Vagina (tissue), 2 donors: ENCODE data around the gene LIPF. TPM values are rescaled to one million over a fixed set of nuclear protein-coding genes. Genes with fewer than 3 reads are reported as not detected.

Experiments used
- DNase-seq, 2 donors: peaks; one replicate each; pipeline ENCODE4 v3.0.0-alpha.2; 2017; ENCODE audit errors: extremely low spot score in 2 of 2
- H3K27ac ChIP-seq: fragments of 200-600 bp; sonication (generic); one replicate; pipeline ENCODE4 v1.5.1; 2019
- H3K27me3 ChIP-seq: fragments of 200-600 bp; sonication (generic); one replicate; pipeline ENCODE4 v1.5.1; 2019
- H3K36me3 ChIP-seq, 2 donors: fragments of 200-600 bp; sonication (generic); one replicate each; pipeline ENCODE4 v1.5.1; 2017 to 2019
- H3K4me1 ChIP-seq: fragments of 200-600 bp; sonication (generic); one replicate; pipeline ENCODE4 v1.5.1; 2019
- H3K4me3 ChIP-seq, 2 donors: fragments of 200-600 bp; sonication (generic); 1 replicate in 1 of 2; 2 replicates in 1 of 2; pipeline ENCODE4 v1.5.1; 2016 to 2019
- H3K9me3 ChIP-seq: fragments of 200-600 bp; sonication (generic); one replicate; pipeline ENCODE4 v1.5.1; 2019
- POLR2A ChIP-seq, 2 donors: fragments of 450-650 bp; IDR thresholded peaks; one replicate each; pipeline ENCODE4 v1.6.1; 2017; ENCODE audit warnings: antibody characterized with exemption in 2 of 2, mild to moderate bottlenecking in 2 of 2, moderate library complexity in 2 of 2
- POLR2AphosphoS5 ChIP-seq, 2 donors: sonication (generic); formaldehyde crosslinking; IDR thresholded peaks; one replicate each; pipeline ENCODE4 v1.9.0; 2017; ENCODE audit warnings: antibody characterized with exemption in 2 of 2, mild to moderate bottlenecking in 2 of 2, low read depth in 1 of 2; ENCODE audit not compliant: insufficient read depth in 1 of 2
- intact Hi-C: fragments of 100-400 bp; cut with DNase I; formaldehyde crosslinking; loops from one replicate; pipeline ENCODE4 v1.15.1; 2023
- total RNA-seq: library from RNA; depleted of rRNA; stranded (reverse); fragments of >200 nt; gene quantifications from one replicate; pipeline ENCODE4 v1.2.3, GENCODE V29; 2016
- TF ChIP-seq, protein P1 (sequence below), 3 experiments: fragments of 450-650 bp in 2 of 3; fragments of 200-600 bp in 1 of 3; sonication (generic) in 1 of 3; IDR thresholded peaks; one replicate each; pipeline ENCODE4 v1.5.1; 2017 to 2019; ENCODE audit warnings: antibody characterized with exemption in 3 of 3, mild to moderate bottlenecking in 2 of 3, moderate library complexity in 2 of 3

LIPF gene
- total RNA-seq, 1 donor from 2014 or later, result not detected

- TF ChIP-seq, protein P1, sequence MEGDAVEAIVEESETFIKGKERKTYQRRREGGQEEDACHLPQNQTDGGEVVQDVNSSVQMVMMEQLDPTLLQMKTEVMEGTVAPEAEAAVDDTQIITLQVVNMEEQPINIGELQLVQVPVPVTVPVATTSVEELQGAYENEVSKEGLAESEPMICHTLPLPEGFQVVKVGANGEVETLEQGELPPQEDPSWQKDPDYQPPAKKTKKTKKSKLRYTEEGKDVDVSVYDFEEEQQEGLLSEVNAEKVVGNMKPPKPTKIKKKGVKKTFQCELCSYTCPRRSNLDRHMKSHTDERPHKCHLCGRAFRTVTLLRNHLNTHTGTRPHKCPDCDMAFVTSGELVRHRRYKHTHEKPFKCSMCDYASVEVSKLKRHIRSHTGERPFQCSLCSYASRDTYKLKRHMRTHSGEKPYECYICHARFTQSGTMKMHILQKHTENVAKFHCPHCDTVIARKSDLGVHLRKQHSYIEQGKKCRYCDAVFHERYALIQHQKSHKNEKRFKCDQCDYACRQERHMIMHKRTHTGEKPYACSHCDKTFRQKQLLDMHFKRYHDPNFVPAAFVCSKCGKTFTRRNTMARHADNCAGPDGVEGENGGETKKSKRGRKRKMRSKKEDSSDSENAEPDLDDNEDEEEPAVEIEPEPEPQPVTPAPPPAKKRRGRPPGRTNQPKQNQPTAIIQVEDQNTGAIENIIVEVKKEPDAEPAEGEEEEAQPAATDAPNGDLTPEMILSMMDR (IDR thresholded peaks at IDR 0.05), result no peak
- TF ChIP-seq POLR2A (IDR thresholded peaks at IDR 0.05) (no peak), POLR2AphosphoS5 (IDR thresholded peaks at IDR 0.05; ENCODE audit: insufficient read depth in 1 of 2, low read depth in 1 of 2) (no peak)
- H3K27ac ChIP-seq, result no peak overlapping the region
- H3K4me1 ChIP-seq, result no peaks in the 10 kb centered on the region
- no peak for DNase-seq
- H3K27me3 ChIP-seq, result no peaks in the 10 kb centered on the region
- no peaks in the 10 kb centered on the region for H3K36me3 ChIP-seq
- H3K4me3 ChIP-seq, result no peak overlapping the region
- intact Hi-C loops, result no loop called here
- no peaks in the 10 kb centered on the region for H3K9me3 ChIP-seq
Measured at GRCh38 chr10:88680958-88681357, 16.7 kb downstream of the LIPF start.

- Histone ChIP-seq H3K4me3 (no peak overlapping the region), H3K4me1 (no peaks in the 10 kb centered on the region), H3K27ac (no peak overlapping the region), H3K27me3 (no peaks in the 10 kb centered on the region), H3K9me3 (no peaks in the 10 kb centered on the region), H3K36me3 (no peaks in the 10 kb centered on the region)
- no peak for DNase-seq
- intact Hi-C loops, result no loop called here
- no peak for TF ChIP-seq POLR2AphosphoS5 (IDR thresholded peaks at IDR 0.05; ENCODE audit: insufficient read depth in 1 of 2, low read depth in 1 of 2)
- no peak for TF ChIP-seq POLR2A (IDR thresholded peaks at IDR 0.05)
- TF ChIP-seq, protein P1 (IDR thresholded peaks at IDR 0.05), result no peak
Measured at GRCh38 chr10:88682491-88682890, 18.2 kb downstream of the LIPF start.

DNA sequence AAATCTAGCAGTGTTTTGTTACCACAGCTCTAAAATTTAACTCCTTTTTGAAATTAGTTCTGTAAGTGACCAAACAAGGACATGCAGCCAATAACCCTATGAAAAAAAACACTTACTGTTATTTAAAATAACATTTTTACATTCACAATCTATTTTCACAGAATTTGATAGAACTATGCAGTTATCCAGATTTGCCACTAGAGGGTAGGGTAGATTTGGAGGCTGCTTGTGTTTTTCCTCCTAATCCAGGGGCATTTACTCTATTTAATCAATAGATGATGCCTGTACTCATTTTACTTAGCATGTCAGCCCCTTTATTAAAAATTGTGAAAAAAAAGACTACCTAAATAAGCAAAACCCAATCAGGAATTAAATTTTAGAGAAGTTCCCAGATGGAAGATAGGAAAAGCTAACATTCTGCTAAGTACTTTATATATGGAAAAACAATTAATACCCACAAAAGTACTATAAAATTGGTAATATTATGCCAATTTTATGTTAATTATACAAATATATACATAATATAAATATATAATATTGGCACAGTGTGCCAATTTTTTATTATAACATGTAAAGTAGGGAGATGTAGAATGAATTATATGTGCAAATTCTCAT is 23.7 kb downstream of the LIPF start:
- TF ChIP-seq, protein P1 (IDR thresholded peaks at IDR 0.05), result peak in 1 of 3 experiments; percentile 44
- TF ChIP-seq POLR2AphosphoS5 (IDR thresholded peaks at IDR 0.05; ENCODE audit: insufficient read depth in 1 of 2, low read depth in 1 of 2) (no peak), POLR2A (IDR thresholded peaks at IDR 0.05) (no peak)
- intact Hi-C loops, result no loop called here
- H3K4me3 ChIP-seq, result no peak overlapping the region
- H3K27me3 ChIP-seq, result no peaks in the 10 kb centered on the region
- no peak for DNase-seq
- H3K36me3 ChIP-seq, result no peaks in the 10 kb centered on the region
- H3K4me1 ChIP-seq, result no peaks in the 10 kb centered on the region
- H3K9me3 ChIP-seq, result no peaks in the 10 kb centered on the region
- H3K27ac ChIP-seq, result no peak overlapping the region

- intact Hi-C loops, result no loop called here
- H3K9me3 ChIP-seq, result no peaks in the 10 kb centered on the region
- H3K27ac ChIP-seq, result no peak overlapping the region
- no peak overlapping the region for H3K4me3 ChIP-seq
- no peaks in the 10 kb centered on the region for H3K4me1 ChIP-seq
- no peaks in the 10 kb centered on the region for H3K36me3 ChIP-seq
- no peak for TF ChIP-seq POLR2A (IDR thresholded peaks at IDR 0.05)
- DNase-seq, result no peak
- no peaks in the 10 kb centered on the region for H3K27me3 ChIP-seq
Measured at GRCh38 chr10:88689366-88689765, 25.1 kb downstream of the LIPF start.

DNA sequence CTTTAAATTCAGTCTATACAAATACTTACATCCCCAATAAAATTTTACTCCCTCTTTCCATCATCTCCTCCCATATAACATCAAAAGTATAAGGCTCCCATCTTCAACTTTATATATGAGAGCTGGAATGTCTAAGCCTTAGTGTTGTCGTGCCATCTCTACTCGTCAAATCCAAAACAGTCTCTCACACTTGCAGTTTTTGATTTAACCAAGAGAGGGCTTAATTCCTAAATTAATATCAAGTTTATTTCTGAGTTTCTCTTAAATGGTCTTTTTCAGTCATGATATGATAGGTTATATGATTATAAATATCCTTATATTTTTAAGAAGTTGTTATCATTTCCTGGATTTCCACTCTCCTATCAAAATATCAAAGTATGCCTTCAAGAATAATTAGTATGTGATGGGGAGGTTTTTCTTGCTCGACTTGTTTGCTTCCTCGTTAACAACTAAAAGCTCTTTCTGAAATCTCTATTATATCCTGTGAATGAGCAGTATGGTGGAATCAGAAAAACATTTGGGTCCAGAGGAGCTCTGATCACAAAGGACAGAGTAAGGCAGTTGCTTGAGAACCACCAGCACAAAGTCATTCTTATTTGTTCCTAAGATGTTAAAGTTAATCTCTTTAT is 29.3 kb downstream of the LIPF start:
- H3K4me3 ChIP-seq, result no peak overlapping the region
- DNase-seq, result no peak
- TF ChIP-seq POLR2A (IDR thresholded peaks at IDR 0.05) (no peak), POLR2AphosphoS5 (IDR thresholded peaks at IDR 0.05; ENCODE audit: insufficient read depth in 1 of 2, low read depth in 1 of 2) (no peak)
- TF ChIP-seq, protein P1 (IDR thresholded peaks at IDR 0.05), result no peak
- H3K9me3 ChIP-seq, result no peaks in the 10 kb centered on the region
- no peaks in the 10 kb centered on the region for H3K4me1 ChIP-seq
- intact Hi-C loops, result no loop called here
- no peaks in the 10 kb centered on the region for H3K36me3 ChIP-seq
- no peaks in the 10 kb centered on the region for H3K27me3 ChIP-seq
- H3K27ac ChIP-seq, result no peak overlapping the region
